Measurements from ENCODE around the gene DIO1.

DIO1 gene

GRCh38 chr1:53894644-53895043 lies 657 bp downstream of the DIO1 start:
- DNase-seq (ENCODE audit: low read depth in 2 of 2) = no peak

DNA sequence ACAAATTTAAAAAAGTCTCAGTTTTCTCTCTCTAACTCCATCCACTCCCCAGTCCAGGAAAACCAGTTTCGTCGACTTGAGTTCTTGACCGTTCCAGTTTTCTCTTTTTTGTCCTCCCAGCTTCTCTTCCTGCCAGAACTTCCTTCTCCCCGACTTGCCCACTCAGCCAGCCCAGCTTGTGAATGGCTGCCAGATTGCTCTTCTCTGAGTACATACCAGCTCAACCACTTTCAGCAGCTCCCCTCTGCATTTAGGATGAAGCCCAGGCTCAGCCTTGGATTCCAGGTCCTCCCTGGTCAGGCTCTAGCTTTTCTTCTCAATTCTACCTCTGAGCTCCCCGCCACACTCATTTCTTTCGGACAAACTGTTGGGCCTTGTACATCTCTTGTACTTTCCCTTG lies 1.4 kb downstream of the DIO1 start:
- no peak for DNase-seq (ENCODE audit: low read depth in 2 of 2)

- DNase-seq (ENCODE audit: low read depth in 2 of 2) = peak; percentile 87 to 90
Measured at GRCh38 chr1:53896635-53897229, 2.7 kb downstream of the DIO1 start.

GRCh38 chr1:53899206-53899628 lies 5.2 kb downstream of the DIO1 start:
- peak; percentile 72 for DNase-seq (ENCODE audit: low read depth in 2 of 2)

GRCh38 chr1:53899708-53900107 lies 5.7 kb downstream of the DIO1 start:
- DNase-seq (ENCODE audit: low read depth in 2 of 2) = no peak

GRCh38 chr1:53902235-53903138 lies 8.5 kb downstream of the DIO1 start:
- DNase-seq (ENCODE audit: low read depth in 2 of 2) = no peak

- DNase-seq (ENCODE audit: low read depth in 2 of 2) = no peak
Measured at GRCh38 chr1:53905509-53905908, 11.5 kb downstream of the DIO1 start.

DNA sequence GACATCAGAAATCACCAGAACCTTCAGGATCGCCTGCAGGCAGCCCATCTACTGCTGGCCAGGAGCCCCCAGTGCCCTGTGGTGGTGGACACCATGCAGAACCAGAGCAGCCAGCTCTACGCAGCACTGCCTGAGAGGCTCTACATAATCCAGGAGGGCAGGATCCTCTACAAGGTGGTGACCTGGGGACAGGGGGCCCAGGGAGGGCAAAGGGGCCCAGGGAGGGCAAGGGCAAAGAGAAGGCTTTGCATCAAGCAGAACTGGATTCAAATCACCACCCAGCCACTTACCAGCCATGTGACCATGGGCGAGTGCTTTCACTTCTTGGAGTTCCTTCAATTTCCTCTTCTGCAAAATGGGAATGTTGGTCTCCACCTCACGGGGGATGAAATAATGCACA lies 12.1 kb downstream of the DIO1 start:
- no peak for DNase-seq (ENCODE audit: low read depth in 2 of 2)

DNA sequence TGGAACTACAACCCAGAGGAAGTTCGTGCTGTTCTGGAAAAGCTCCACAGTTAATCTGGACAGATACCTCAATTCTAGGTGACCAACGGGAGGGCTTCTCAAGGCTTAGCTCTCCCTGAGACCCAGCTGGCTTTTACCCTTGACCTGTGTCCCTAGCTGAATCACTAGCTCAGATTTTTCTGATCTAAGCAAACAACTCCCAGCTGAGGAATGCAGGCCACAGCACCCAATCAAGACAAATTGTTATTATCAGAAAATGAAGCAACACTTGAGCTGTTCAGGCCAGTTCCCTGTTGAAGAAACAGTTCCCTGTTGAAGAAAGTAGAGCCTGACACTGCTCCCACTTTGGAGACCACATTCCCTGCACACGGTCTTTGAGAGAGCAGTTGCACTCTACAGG lies 16.0 kb downstream of the DIO1 start:
- DNase-seq (ENCODE audit: low read depth in 2 of 2) = no peak

- no peak for DNase-seq (ENCODE audit: low read depth in 2 of 2)
Measured at GRCh38 chr1:53911442-53911841, 17.5 kb downstream of the DIO1 start.

DNA sequence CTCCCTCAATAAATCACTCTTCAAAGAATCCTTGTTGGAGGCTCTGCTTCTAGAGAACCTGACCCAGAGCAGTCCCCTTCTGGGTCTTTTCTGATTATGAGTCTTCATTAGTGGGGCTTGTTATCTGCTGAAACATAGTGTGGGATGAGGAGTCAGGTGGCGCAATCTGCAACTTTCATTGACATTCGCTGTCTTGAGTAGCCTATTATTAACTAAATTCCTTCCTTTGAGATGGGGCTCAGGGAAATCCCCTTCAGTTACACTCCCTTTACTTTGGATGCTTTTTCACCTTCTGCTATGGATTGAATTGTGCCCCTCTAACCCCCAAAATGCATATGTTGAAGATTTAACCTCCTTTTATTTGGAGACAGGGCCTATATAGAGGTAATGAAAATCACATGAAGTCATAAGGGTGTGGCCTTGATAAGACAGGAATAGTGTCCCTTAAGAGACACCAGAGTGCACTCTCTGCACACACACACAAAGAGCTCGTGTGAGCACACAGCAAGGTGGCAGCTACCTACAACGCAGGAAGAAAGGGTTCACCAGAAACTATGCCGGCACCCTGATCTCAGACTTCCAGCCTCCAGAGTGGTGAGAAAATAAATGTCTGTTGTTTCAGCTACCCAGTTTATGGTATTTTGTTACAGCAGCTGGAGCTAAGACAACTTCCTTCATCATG lies 19.5 kb downstream of the DIO1 start:
- DNase-seq (ENCODE audit: low read depth in 2 of 2) = no peak

- DNase-seq (ENCODE audit: low read depth in 2 of 2) = no peak
Measured at GRCh38 chr1:53918343-53918742, 24.4 kb downstream of the DIO1 start.

- no peak for DNase-seq (ENCODE audit: low read depth in 2 of 2)
Measured at GRCh38 chr1:53919675-53920066, 25.7 kb downstream of the DIO1 start.

GRCh38 chr1:53927376-53927881 lies 33.4 kb downstream of the DIO1 start:
- DNase-seq (ENCODE audit: low read depth in 2 of 2) = no peak

GRCh38 chr1:53929246-53929960 lies 35.4 kb downstream of the DIO1 start:
- peak in 1 of 2 experiments; percentile 24 for DNase-seq (ENCODE audit: low read depth in 2 of 2)

- no peak for DNase-seq (ENCODE audit: low read depth in 2 of 2)
Measured at GRCh38 chr1:53930932-53931331, 36.9 kb downstream of the DIO1 start.

GRCh38 chr1:53931523-53931922 lies 37.5 kb downstream of the DIO1 start:
- DNase-seq (ENCODE audit: low read depth in 2 of 2) = no peak

DNA sequence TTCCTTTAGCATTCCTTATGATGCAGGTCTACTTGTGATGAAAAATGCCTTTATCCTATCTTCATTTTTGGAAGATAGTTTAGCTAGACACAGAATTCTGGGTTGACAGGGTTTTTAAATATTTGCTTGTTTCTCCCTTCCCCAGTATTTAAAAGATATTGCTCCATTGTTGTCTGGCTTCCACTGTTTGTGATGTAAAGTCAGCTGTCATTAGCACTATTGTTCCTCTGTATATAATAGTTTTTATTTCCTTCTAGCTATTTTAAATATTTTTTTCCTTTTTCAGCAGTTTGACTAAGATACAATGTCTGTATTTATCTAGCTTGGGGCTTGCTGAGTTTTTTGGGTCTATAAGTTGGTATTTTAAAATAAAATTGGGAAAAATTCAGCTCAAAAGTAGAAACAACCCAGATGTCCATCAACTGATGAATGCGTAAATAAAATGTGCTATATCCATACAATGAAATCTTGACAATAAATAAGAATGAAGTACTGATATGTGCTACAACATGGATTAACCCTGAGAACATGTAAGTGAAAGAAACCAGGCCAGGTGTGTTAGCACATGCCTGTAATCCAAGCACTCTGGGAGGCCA lies 40.3 kb downstream of the DIO1 start:
- DNase-seq (ENCODE audit: low read depth in 2 of 2) = no peak

DNA sequence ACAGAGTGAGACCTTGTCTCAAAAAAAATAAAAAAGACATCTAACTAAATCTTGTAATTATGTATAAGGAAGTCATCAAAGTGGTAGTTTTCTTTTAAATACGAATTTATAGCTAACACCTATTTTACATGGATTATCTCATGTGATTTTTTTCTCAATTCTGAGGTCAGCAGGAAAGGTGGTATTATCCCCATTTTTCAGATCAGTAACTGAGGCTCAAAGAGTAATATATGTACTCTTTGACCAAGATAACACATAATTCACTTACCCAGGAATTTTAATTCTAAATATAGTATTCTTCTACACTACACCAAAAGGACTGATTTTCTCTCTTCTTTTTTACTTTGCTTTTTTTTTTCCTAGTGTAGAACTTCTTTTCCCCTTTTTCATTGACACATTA lies 42.4 kb downstream of the DIO1 start:
- no peak for DNase-seq (ENCODE audit: low read depth in 2 of 2)

- DNase-seq (ENCODE audit: low read depth in 2 of 2) = no peak
Measured at GRCh38 chr1:53938136-53938830, 44.3 kb downstream of the DIO1 start.

Measured in fibroblast of skin of left quadriceps (primary cell).